Endothelial cell of umbilical vein (primary cell): ENCODE data around the gene KLF17.

ENCODE experiments used
- CTCF ChIP-seq, 2 donors: IDR thresholded peaks; 1 replicate in 1 of 2; 2 replicates in 1 of 2; pipeline ENCODE4 v1.5.1; 2011; ENCODE audit warnings: low read length in 2 of 2, mild to moderate bottlenecking in 2 of 2, moderate library complexity in 2 of 2, control low read depth in 1 of 2, inconsistent platforms in 1 of 2, low read depth in 1 of 2; ENCODE audit not compliant: insufficient read depth in 1 of 2; ENCODE audit errors: extremely low read depth in 1 of 2
- EZH2 ChIP-seq: IDR thresholded peaks from 2 replicates; pipeline ENCODE4 v1.6.1; 2012; ENCODE audit warnings: borderline replicate concordance, low read depth, mild to moderate bottlenecking, moderate library complexity, low read length, inconsistent platforms; ENCODE audit not compliant: severe bottlenecking
- GATA2 ChIP-seq: IDR thresholded peaks from 2 replicates; pipeline ENCODE4 v1.7.0; 2011; ENCODE audit warnings: low read depth, mild to moderate bottlenecking, moderate library complexity, mixed read lengths, low read length; ENCODE audit not compliant: insufficient read length, insufficient read depth
- MAX ChIP-seq: IDR thresholded peaks from 2 replicates; pipeline ENCODE4 v1.6.1; 2011; ENCODE audit not compliant: insufficient read depth, insufficient read length
- MYC ChIP-seq: IDR thresholded peaks from one replicate; pipeline ENCODE4 v1.6.1; 2011; ENCODE audit warnings: mild to moderate bottlenecking, low read depth, low read length
- POLR2A ChIP-seq: IDR thresholded peaks from 2 replicates; pipeline ENCODE4 v1.6.1; 2012; ENCODE audit warnings: low read depth, mild to moderate bottlenecking, control low read depth, low read length
- POLR2AphosphoS5 ChIP-seq: IDR thresholded peaks from 2 replicates; pipeline ENCODE4 v1.6.1; 2012; ENCODE audit warnings: low read depth, mild to moderate bottlenecking, control low read depth, low read length, moderate library complexity; ENCODE audit not compliant: insufficient read depth

- TF ChIP-seq CTCF (IDR thresholded peaks at IDR 0.05; ENCODE audit: extremely low read depth in 1 of 2, insufficient read depth in 1 of 2, low read depth in 1 of 2, low read length in 2 of 2) (no peak), POLR2A (no peak), MAX (no peak), EZH2 (no peak), POLR2AphosphoS5 (no peak), MYC (no peak), GATA2 (no peak)
Measured at GRCh38 chr1:44076066-44076465, 42.6 kb upstream of the KLF17 start.
